ENCODE measurements around the gene TBCK. TPM values are rescaled to one million over a fixed set of nuclear protein-coding genes. Genes with fewer than 3 reads are reported as not detected.
A peak's percentile ranks its signal among the peaks of the same experiment; 100 is the strongest.

Gene TBCK
- total RNA-seq, 1 donor from 2014 or later, result 35.7 TPM

GRCh38 chr4:106049490-106049889, 266.5 kb downstream of the TBCK start:
- no peak for TF ChIP-seq CTCF (IDR thresholded peaks at IDR 0.05)
- Histone ChIP-seq H3K4me3 (no peak overlapping the region), H3K9me3 (no peaks in the 10 kb centered on the region), H3K36me3 (no peaks in the 10 kb centered on the region), H3K27ac (peak overlapping the region in 1 of 2 donors; percentile 32), H3K4me1 (peaks cover 0 to 4% of the 10 kb centered on the region in 2 donors), H3K27me3 (no peaks in the 10 kb centered on the region)
- intact Hi-C loops (cut with DNase I), result no loop called here
- no peak for DNase-seq (ENCODE audit: low spot score in 2 of 2)

GRCh38 chr4:106048250-106048971, 267.6 kb downstream of the TBCK start:
- peak overlapping the region; percentile 32 to 33 for H3K27ac ChIP-seq

GRCh38 chr4:106046083-106046482, 269.9 kb downstream of the TBCK start:
- no peak overlapping the region for H3K4me3 ChIP-seq
- H3K27ac ChIP-seq, result no peak overlapping the region
- H3K4me1 ChIP-seq, result peaks cover 2 to 9% of the 10 kb centered on the region in 2 donors
- H3K27me3 ChIP-seq, result no peaks in the 10 kb centered on the region
- intact Hi-C loops (cut with DNase I), result loop anchor here (1.0 kb wide), 1 partner anchor 14 kb away; no protein-coding TSS in a partner anchor
- TF ChIP-seq CTCF (IDR thresholded peaks at IDR 0.05), result no peak
- DNase-seq (ENCODE audit: low spot score in 2 of 2), result no peak
- no peaks in the 10 kb centered on the region for H3K36me3 ChIP-seq
- H3K9me3 ChIP-seq, result no peaks in the 10 kb centered on the region

More at GRCh38 chr4:106048250-106048971, 267.6 kb downstream of the TBCK start:
- TF ChIP-seq CTCF (IDR thresholded peaks at IDR 0.05), result no peak
- intact Hi-C loops (cut with DNase I), result no loop called here
- no peak for DNase-seq (ENCODE audit: low spot score in 2 of 2)
- H3K4me1 ChIP-seq, result peaks cover 0 to 5% of the 10 kb centered on the region in 2 donors
- no peaks in the 10 kb centered on the region for H3K27me3 ChIP-seq
- H3K9me3 ChIP-seq, result no peaks in the 10 kb centered on the region
- no peak overlapping the region for H3K4me3 ChIP-seq
- no peaks in the 10 kb centered on the region for H3K36me3 ChIP-seq

GRCh38 chr4:106041294-106042002, 274.6 kb downstream of the TBCK start:
- peak overlapping the region in 1 of 2 donors; percentile 50 for H3K27ac ChIP-seq
- H3K36me3 ChIP-seq, result no peaks in the 10 kb centered on the region
- no peaks in the 10 kb centered on the region for H3K9me3 ChIP-seq
- peaks cover 2 to 11% of the 10 kb centered on the region in 2 donors for H3K4me1 ChIP-seq
- intact Hi-C loops (cut with DNase I), result no loop called here
- DNase-seq (ENCODE audit: low spot score in 2 of 2), result no peak
- H3K27me3 ChIP-seq, result no peaks in the 10 kb centered on the region
- H3K4me3 ChIP-seq, result no peak overlapping the region
- TF ChIP-seq CTCF (IDR thresholded peaks at IDR 0.05), result no peak

- Histone ChIP-seq H3K4me3 (no peak overlapping the region), H3K36me3 (no peaks in the 10 kb centered on the region), H3K27ac (no peak overlapping the region), H3K4me1 (peaks cover 2 to 12% of the 10 kb centered on the region in 2 donors), H3K27me3 (no peaks in the 10 kb centered on the region), H3K9me3 (no peaks in the 10 kb centered on the region)
- intact Hi-C loops (cut with DNase I), result no loop called here
- TF ChIP-seq CTCF (IDR thresholded peaks at IDR 0.05), result no peak
- DNase-seq (ENCODE audit: low spot score in 2 of 2), result no peak
Observed at GRCh38 chr4:106039796-106040195, 276.2 kb downstream of the TBCK start.

Data from ascending aorta (tissue), 2 donors.